ENCODE data around the gene NME5.
"Not testable (repeated sequence)": the region's sequence is repeated elsewhere in the genome, so short reads cannot be mapped to it uniquely, and the experiment has no call there.

The NME5 gene

DNA sequence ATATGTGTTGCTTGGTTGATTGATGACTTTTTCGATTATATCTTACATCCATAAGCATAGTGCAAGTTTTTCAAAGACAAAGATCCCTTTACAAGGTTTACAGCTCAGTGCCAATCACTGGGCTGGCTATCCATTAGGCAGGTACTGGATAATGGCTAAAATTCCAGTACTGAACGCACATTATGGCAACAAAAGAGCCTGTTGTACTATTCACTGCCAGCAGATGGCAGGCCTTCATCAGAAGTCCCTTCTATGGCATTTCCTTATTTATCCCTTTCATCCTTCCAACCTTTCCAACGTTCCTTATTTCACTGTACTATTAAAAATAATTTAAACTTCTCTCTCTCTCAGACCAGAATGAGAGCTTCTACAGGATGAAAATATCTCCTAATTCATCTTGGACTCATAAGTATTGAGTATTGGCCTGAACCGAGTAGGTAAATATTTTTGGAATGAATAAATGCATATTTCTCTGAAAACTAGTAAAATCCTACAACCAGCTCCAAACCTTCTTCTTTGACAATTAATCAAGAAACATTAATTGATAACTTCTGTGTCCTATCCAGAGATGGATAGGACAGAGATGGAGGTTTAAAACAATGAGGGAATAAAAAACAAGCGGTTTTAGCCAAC, 62.0 kb downstream of the NME5 start:
- TF ChIP-seq, protein P1, sequence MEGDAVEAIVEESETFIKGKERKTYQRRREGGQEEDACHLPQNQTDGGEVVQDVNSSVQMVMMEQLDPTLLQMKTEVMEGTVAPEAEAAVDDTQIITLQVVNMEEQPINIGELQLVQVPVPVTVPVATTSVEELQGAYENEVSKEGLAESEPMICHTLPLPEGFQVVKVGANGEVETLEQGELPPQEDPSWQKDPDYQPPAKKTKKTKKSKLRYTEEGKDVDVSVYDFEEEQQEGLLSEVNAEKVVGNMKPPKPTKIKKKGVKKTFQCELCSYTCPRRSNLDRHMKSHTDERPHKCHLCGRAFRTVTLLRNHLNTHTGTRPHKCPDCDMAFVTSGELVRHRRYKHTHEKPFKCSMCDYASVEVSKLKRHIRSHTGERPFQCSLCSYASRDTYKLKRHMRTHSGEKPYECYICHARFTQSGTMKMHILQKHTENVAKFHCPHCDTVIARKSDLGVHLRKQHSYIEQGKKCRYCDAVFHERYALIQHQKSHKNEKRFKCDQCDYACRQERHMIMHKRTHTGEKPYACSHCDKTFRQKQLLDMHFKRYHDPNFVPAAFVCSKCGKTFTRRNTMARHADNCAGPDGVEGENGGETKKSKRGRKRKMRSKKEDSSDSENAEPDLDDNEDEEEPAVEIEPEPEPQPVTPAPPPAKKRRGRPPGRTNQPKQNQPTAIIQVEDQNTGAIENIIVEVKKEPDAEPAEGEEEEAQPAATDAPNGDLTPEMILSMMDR (IDR thresholded peaks at IDR 0.05; ENCODE audit: extremely low read depth, missing control alignments): peak; percentile 60
- peak; percentile 78 for DNase-seq (ENCODE audit: low spot score)

DNA sequence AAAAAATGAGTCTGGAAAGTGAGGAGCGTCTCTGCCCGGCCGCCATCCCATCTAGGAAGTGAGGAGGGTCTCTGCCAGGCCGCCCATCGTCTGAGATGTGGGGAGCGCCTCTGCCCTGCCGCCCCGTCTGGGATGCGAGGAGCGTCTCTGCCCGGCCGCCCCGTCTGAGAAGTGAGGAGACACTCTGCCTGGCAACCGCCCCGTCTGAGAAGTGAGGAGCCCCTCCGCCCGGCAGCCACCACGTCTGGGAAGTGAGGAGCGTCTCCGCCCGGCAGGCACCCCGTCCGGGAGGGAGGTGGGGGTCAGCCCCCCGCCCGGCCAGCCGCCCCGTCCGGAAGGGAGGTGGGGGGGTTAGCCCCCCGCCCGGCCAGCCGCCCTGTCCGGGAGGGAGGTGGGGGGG, 69.2 kb downstream of the NME5 start:
- DNase-seq (ENCODE audit: low spot score): not testable (repeated sequence)

DNA sequence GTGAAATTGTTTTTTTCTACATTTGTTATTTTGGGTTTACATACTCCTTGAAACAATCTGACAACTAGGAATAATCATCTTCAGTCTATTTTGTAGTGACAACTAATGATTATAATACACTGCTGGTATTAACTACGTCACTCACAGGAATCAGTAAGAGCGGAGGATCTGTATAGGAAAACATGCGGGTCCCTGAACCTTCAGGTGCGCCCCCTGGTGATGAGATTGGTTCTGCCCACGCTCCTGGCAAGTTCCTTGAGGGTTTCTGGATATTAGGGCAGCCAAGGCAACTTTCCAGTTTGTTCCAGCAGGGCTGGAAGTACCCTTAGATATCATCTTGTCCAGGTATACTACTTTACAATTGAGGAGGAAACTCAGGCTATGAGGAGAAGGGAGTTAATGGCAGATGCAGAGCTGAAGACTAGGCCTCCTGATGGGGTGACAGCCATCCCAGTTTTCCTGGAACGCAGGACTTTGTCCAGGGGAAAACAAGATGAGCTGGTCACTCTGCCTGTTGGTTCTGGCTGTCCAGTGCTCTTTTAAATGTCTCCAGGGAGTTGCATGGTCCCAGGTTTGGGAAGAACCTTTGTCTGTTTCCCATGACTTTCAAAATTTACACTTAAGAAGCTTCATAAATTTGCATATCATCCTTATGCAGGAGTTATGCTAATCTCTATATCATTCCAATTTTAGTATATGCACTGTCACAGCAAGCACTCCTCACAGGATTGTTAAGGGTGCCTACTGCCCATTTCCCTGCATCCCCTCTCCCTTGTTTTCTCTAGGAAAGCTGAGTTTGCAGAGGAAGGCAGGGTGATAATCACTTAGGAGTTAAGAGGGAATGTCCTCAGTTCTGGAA, 70.3 kb downstream of the NME5 start:
- DNase-seq (ENCODE audit: low spot score): peak; percentile 84
- TF ChIP-seq, protein P1 (IDR thresholded peaks at IDR 0.05; ENCODE audit: extremely low read depth, missing control alignments): peak; percentile 88

- TF ChIP-seq, protein P1 (IDR thresholded peaks at IDR 0.05; ENCODE audit: extremely low read depth, missing control alignments): no peak
- no peak for DNase-seq (ENCODE audit: low spot score)
Observed at GRCh38 chr5:138067945-138068344, 71.3 kb downstream of the NME5 start.

All from GM20000 (cell line).